Measurements from ENCODE around the gene SOX4. TPM values are rescaled to one million over a fixed set of nuclear protein-coding genes. Genes with fewer than 3 reads are reported as not detected.
A peak's percentile ranks its signal among the peaks of the same experiment; 100 is the strongest.
"Not testable (repeated sequence)": the region's sequence is repeated elsewhere in the genome, so short reads cannot be mapped to it uniquely, and the experiment has no call there.

Gene SOX4
- 84.2 TPM for polyA plus RNA-seq (2013, experiment 1 of 4)
- 95.1 TPM for polyA plus RNA-seq (2013, experiment 2 of 4)
- 66.7 TPM for polyA plus RNA-seq (2013, experiment 3 of 4)
- 77.3 TPM for polyA plus RNA-seq (2013, experiment 4 of 4)

- no peaks in the 10 kb centered on the region for H3K27me3 ChIP-seq (ENCODE audit: control insufficient read depth, insufficient read depth, low read length, poor library complexity, severe bottlenecking)
- peak within 1 kb of the TSS; percentile 88 for H3K4me3 ChIP-seq (ENCODE audit: insufficient read depth, low read depth, low read length)
- 0% methylated on average over 19 of the region's 19 CpGs for WGBS, 2 experiments
- peak within 1 kb of the TSS; percentile 87 for H3K27ac ChIP-seq (ENCODE audit: insufficient read depth, low read depth, low read length, poor library complexity, severe bottlenecking)
- peaks cover 2% of the 10 kb centered on the region for H3K4me1 ChIP-seq (ENCODE audit: control insufficient read depth, insufficient read depth, low read length)
- peaks cover 4% of the 10 kb centered on the region for H3K36me3 ChIP-seq (ENCODE audit: control insufficient read depth, insufficient read depth, low read length)
- no peaks in the 10 kb centered on the region for H3K9me3 ChIP-seq (ENCODE audit: control insufficient read depth, low read length)
These were observed at the start of gene SOX4 for GRCh38 chr6:21593412-21593926. SOX4 (plus strand) TSS chr6:21593751; CDS start chr6:21594535, 784 bp downstream.

DNA sequence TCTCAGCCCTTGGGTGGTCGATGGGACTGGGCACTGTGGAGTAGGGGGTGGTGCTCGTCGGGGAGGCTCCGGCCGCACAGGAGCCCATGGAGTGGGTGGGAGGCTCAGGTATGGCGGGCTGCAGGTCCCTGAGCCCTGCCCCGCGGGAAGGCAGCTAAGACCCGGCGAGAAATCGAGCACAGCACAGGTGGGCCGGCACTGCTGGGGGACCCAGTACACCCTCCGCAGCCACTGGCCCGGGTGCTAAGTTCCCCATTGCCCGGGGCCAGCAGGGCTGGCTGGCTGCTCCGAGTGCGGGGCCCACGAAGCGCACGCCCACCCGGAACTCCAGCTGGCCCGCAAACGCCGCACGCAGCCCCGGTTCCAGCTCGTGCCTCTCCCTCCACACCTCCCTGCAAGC, 41.3 kb upstream of the SOX4 start:
- H3K9me3 ChIP-seq (ENCODE audit: control insufficient read depth, low read length); H3K27me3 ChIP-seq (ENCODE audit: control insufficient read depth, insufficient read depth, low read length, poor library complexity, severe bottlenecking); H3K4me3 ChIP-seq (ENCODE audit: insufficient read depth, low read depth, low read length); H3K36me3 ChIP-seq (ENCODE audit: control insufficient read depth, insufficient read depth, low read length); H3K4me1 ChIP-seq (ENCODE audit: control insufficient read depth, insufficient read depth, low read length); H3K27ac ChIP-seq (ENCODE audit: insufficient read depth, low read depth, low read length, poor library complexity, severe bottlenecking): not testable (repeated sequence)
- 95 to 97% methylated on average over 27 of the region's 27 CpGs for WGBS, 2 experiments

GRCh38 chr6:21554286-21554685, 39.3 kb upstream of the SOX4 start:
- Histone ChIP-seq H3K27ac (ENCODE audit: insufficient read depth, low read depth, low read length, poor library complexity, severe bottlenecking) (no peak overlapping the region), H3K4me3 (ENCODE audit: insufficient read depth, low read depth, low read length) (no peak overlapping the region), H3K27me3 (ENCODE audit: control insufficient read depth, insufficient read depth, low read length, poor library complexity, severe bottlenecking) (no peaks in the 10 kb centered on the region), H3K9me3 (ENCODE audit: control insufficient read depth, low read length) (no peaks in the 10 kb centered on the region), H3K36me3 (ENCODE audit: control insufficient read depth, insufficient read depth, low read length) (no peaks in the 10 kb centered on the region), H3K4me1 (ENCODE audit: control insufficient read depth, insufficient read depth, low read length) (no peaks in the 10 kb centered on the region)
- 90 to 93% methylated on average over 5 of the region's 5 CpGs for WGBS, 2 experiments

- Histone ChIP-seq H3K36me3 (ENCODE audit: control insufficient read depth, insufficient read depth, low read length) (no peaks in the 10 kb centered on the region), H3K4me1 (ENCODE audit: control insufficient read depth, insufficient read depth, low read length) (no peaks in the 10 kb centered on the region), H3K27ac (ENCODE audit: insufficient read depth, low read depth, low read length, poor library complexity, severe bottlenecking) (no peak overlapping the region), H3K9me3 (ENCODE audit: control insufficient read depth, low read length) (no peaks in the 10 kb centered on the region), H3K4me3 (ENCODE audit: insufficient read depth, low read depth, low read length) (no peak overlapping the region), H3K27me3 (ENCODE audit: control insufficient read depth, insufficient read depth, low read length, poor library complexity, severe bottlenecking) (no peaks in the 10 kb centered on the region)
- 95 to 96% methylated on average over 5 of the region's 5 CpGs for WGBS, 2 experiments
These were observed 38.4 kb upstream of the SOX4 start for GRCh38 chr6:21555197-21555596.

GRCh38 chr6:21556511-21556910, 37.0 kb upstream of the SOX4 start:
- no peaks in the 10 kb centered on the region for H3K36me3 ChIP-seq (ENCODE audit: control insufficient read depth, insufficient read depth, low read length)
- no peaks in the 10 kb centered on the region for H3K27me3 ChIP-seq (ENCODE audit: control insufficient read depth, insufficient read depth, low read length, poor library complexity, severe bottlenecking)
- no peak overlapping the region for H3K27ac ChIP-seq (ENCODE audit: insufficient read depth, low read depth, low read length, poor library complexity, severe bottlenecking)
- H3K9me3 ChIP-seq (ENCODE audit: control insufficient read depth, low read length): no peaks in the 10 kb centered on the region
- 95 to 96% methylated on average over 6 of the region's 6 CpGs for WGBS, 2 experiments
- H3K4me3 ChIP-seq (ENCODE audit: insufficient read depth, low read depth, low read length): no peak overlapping the region
- H3K4me1 ChIP-seq (ENCODE audit: control insufficient read depth, insufficient read depth, low read length): no peaks in the 10 kb centered on the region

GRCh38 chr6:21556968-21557721, 36.4 kb upstream of the SOX4 start:
- no peaks in the 10 kb centered on the region for H3K9me3 ChIP-seq (ENCODE audit: control insufficient read depth, low read length)
- H3K27ac ChIP-seq (ENCODE audit: insufficient read depth, low read depth, low read length, poor library complexity, severe bottlenecking): no peak overlapping the region
- H3K36me3 ChIP-seq (ENCODE audit: control insufficient read depth, insufficient read depth, low read length): no peaks in the 10 kb centered on the region
- H3K4me3 ChIP-seq (ENCODE audit: insufficient read depth, low read depth, low read length): no peak overlapping the region
- no peaks in the 10 kb centered on the region for H3K27me3 ChIP-seq (ENCODE audit: control insufficient read depth, insufficient read depth, low read length, poor library complexity, severe bottlenecking)
- H3K4me1 ChIP-seq (ENCODE audit: control insufficient read depth, insufficient read depth, low read length): no peaks in the 10 kb centered on the region
- WGBS, 2 experiments: 94 to 99% methylated on average over 4 to 5 of the region's 5 CpGs

GRCh38 chr6:21559238-21559637, 34.3 kb upstream of the SOX4 start:
- Histone ChIP-seq H3K4me3 (ENCODE audit: insufficient read depth, low read depth, low read length) (no peak overlapping the region), H3K4me1 (ENCODE audit: control insufficient read depth, insufficient read depth, low read length) (no peaks in the 10 kb centered on the region), H3K9me3 (ENCODE audit: control insufficient read depth, low read length) (no peaks in the 10 kb centered on the region), H3K27me3 (ENCODE audit: control insufficient read depth, insufficient read depth, low read length, poor library complexity, severe bottlenecking) (no peaks in the 10 kb centered on the region), H3K36me3 (ENCODE audit: control insufficient read depth, insufficient read depth, low read length) (no peaks in the 10 kb centered on the region), H3K27ac (ENCODE audit: insufficient read depth, low read depth, low read length, poor library complexity, severe bottlenecking) (no peak overlapping the region)
- 92 to 94% methylated on average over 3 of the region's 3 CpGs for WGBS, 2 experiments

GRCh38 chr6:21560249-21560648, 33.3 kb upstream of the SOX4 start:
- H3K27me3 ChIP-seq (ENCODE audit: control insufficient read depth, insufficient read depth, low read length, poor library complexity, severe bottlenecking): no peaks in the 10 kb centered on the region
- WGBS, 2 experiments: 87 to 90% methylated on average over 2 of the region's 2 CpGs
- H3K4me1 ChIP-seq (ENCODE audit: control insufficient read depth, insufficient read depth, low read length): no peaks in the 10 kb centered on the region
- no peak overlapping the region for H3K4me3 ChIP-seq (ENCODE audit: insufficient read depth, low read depth, low read length)
- H3K36me3 ChIP-seq (ENCODE audit: control insufficient read depth, insufficient read depth, low read length): no peaks in the 10 kb centered on the region
- H3K9me3 ChIP-seq (ENCODE audit: control insufficient read depth, low read length): no peaks in the 10 kb centered on the region
- no peak overlapping the region for H3K27ac ChIP-seq (ENCODE audit: insufficient read depth, low read depth, low read length, poor library complexity, severe bottlenecking)

DNA sequence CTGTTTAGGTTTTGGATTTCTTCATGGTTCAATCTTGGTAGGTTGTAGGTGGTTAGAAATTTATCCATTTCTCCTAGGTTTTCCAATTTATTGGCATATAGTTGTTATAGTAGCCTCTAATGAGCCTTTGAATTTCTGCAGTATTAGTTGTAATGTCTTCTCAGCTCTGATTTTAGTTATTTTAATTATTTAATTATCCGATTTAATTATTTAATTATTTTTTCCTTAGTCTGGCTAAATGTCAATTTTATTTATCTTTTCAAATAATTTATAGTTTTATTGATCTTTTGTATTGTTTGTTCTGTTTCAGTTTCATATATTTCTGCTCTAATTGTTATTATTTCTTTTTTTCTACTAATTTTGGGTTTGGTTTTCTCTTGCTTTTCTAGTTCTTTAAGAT, 28.1 kb upstream of the SOX4 start:
- WGBS, 2 experiments: no CpG with 5 or more reads among the region's 1 CpG
- Histone ChIP-seq H3K27me3 (ENCODE audit: control insufficient read depth, insufficient read depth, low read length, poor library complexity, severe bottlenecking) (no peaks in the 10 kb centered on the region), H3K4me3 (ENCODE audit: insufficient read depth, low read depth, low read length) (no peak overlapping the region), H3K36me3 (ENCODE audit: control insufficient read depth, insufficient read depth, low read length) (no peaks in the 10 kb centered on the region), H3K9me3 (ENCODE audit: control insufficient read depth, low read length) (no peaks in the 10 kb centered on the region), H3K4me1 (ENCODE audit: control insufficient read depth, insufficient read depth, low read length) (no peaks in the 10 kb centered on the region), H3K27ac (ENCODE audit: insufficient read depth, low read depth, low read length, poor library complexity, severe bottlenecking) (no peak overlapping the region)

DNA sequence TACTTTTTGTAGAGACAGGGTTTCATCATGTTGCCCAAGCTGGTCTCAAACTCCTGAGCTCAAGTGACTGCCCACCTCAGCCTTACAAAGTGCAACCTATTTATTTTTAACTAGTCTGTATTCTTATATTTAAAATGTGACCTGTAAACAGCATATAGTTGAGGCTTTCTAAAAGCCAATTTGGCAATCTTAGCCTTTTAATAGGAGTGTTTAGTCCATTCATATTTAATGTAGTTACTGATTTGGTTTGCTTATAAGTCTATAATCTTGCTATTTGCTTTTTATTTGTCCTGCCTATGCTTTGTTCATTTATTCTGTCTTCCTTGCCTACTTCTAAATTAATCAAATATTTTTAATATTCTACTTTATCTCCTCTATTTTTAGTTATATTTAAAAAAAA, 15.0 kb upstream of the SOX4 start:
- no peak overlapping the region for H3K27ac ChIP-seq (ENCODE audit: insufficient read depth, low read depth, low read length, poor library complexity, severe bottlenecking)
- no peaks in the 10 kb centered on the region for H3K36me3 ChIP-seq (ENCODE audit: control insufficient read depth, insufficient read depth, low read length)
- H3K9me3 ChIP-seq (ENCODE audit: control insufficient read depth, low read length): no peaks in the 10 kb centered on the region
- no peaks in the 10 kb centered on the region for H3K4me1 ChIP-seq (ENCODE audit: control insufficient read depth, insufficient read depth, low read length)
- H3K4me3 ChIP-seq (ENCODE audit: insufficient read depth, low read depth, low read length): no peak overlapping the region
- H3K27me3 ChIP-seq (ENCODE audit: control insufficient read depth, insufficient read depth, low read length, poor library complexity, severe bottlenecking): no peaks in the 10 kb centered on the region

All from ectodermal cell (in vitro differentiated cells).